Uterus (tissue), 4 donors: ENCODE results near the gene ADGRF5. TPM values are rescaled to one million over a fixed set of nuclear protein-coding genes. Genes with fewer than 3 reads are reported as not detected.
"Not testable (repeated sequence)": the region's sequence is repeated elsewhere in the genome, so short reads cannot be mapped to it uniquely, and the experiment has no call there.

Source experiments
- DNase-seq, 2 donors: peaks; one replicate each; pipeline ENCODE4 v3.0.0-alpha.2; 2019 to 2020
- H3K27ac ChIP-seq, 2 donors: fragments of 200-600 bp; sonication (generic); 1 replicate in 1 of 2; 2 replicates in 1 of 2; pipeline ENCODE4 v1.5.1; 2016 to 2018
- H3K27me3 ChIP-seq, 2 donors: fragments of 200-600 bp; sonication (generic); one replicate each; pipeline ENCODE4 v1.5.1; 2018 to 2019; ENCODE audit warnings: control low read depth in 1 of 2
- H3K36me3 ChIP-seq, 2 donors: fragments of 200-600 bp; sonication (generic); one replicate each; pipeline ENCODE4 v1.5.1; 2019; ENCODE audit warnings: control low read depth in 1 of 2
- H3K4me1 ChIP-seq, 2 donors: fragments of 200-600 bp; sonication (generic); one replicate each; pipeline ENCODE4 v1.5.1; 2018 to 2019; ENCODE audit warnings: control low read depth in 1 of 2
- H3K4me3 ChIP-seq, 2 donors: fragments of 200-600 bp; sonication (generic); 1 replicate in 1 of 2; 2 replicates in 1 of 2; pipeline ENCODE4 v1.5.1; 2018 to 2019; ENCODE audit warnings: mild to moderate bottlenecking in 1 of 2
- H3K9me3 ChIP-seq, 2 donors: fragments of 200-600 bp; sonication (generic); one replicate each; pipeline ENCODE4 v1.5.1; 2019; ENCODE audit warnings: control low read depth in 1 of 2
- POLR2A ChIP-seq, 2 donors: fragments of 450-650 bp; IDR thresholded peaks; one replicate each; pipeline ENCODE4 v1.6.1; 2016; ENCODE audit warnings: antibody characterized with exemption in 2 of 2, mild to moderate bottlenecking in 1 of 2, moderate library complexity in 1 of 2
- intact Hi-C: fragments of 100-400 bp; cut with DNase I; formaldehyde crosslinking; loops from one replicate; pipeline ENCODE4 v1.15.1; 2023; ENCODE audit warnings: low total_unique reads
- total RNA-seq, 4 donors: library from RNA; depleted of rRNA in 3 of 4; stranded (reverse); fragments of >200 nt in 3 of 4; gene quantifications; one replicate each; pipeline versions ENCODE4 v1.1.0 to v1.2.4, GENCODE V29; 2014 to 2023
- TF ChIP-seq, protein P1 (sequence below), 4 experiments: fragments of 200-600 bp in 2 of 4; fragments of 450-650 bp in 2 of 4; sonication (generic) in 2 of 4; IDR thresholded peaks; one replicate each; pipeline ENCODE4 v1.5.1; 2016 to 2019; ENCODE audit warnings: antibody characterized with exemption in 4 of 4, mild to moderate bottlenecking in 2 of 4, moderate library complexity in 1 of 4
- donor health status: DM: yes; HTN: yes; CAD: no.

Gene ADGRF5
- total RNA-seq, 4 donors from 2014 or later: 21.5 to 51.2 (median 35.9) TPM

DNA sequence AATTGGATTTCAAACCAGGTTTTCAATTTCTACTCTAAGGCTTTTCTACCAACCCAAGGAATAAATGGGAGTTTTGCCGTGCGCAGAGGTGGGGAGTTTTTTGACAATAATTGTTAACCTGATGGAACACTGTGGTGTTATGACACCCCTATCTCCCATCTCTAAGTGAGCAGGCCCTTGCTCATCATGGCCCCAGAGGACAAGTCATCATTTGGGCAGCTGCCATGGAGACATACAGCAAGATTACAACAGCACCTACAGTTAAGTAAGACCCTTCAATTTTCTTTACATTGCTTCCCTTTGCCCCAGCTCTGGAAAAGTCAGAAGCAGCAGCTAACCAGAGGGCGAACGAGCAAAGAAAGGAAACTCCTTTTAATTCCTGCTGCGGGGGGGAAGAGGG lies 54.3 kb downstream of the ADGRF5 start:
- no peaks in the 10 kb centered on the region for H3K27me3 ChIP-seq
- no peaks in the 10 kb centered on the region for H3K36me3 ChIP-seq
- intact Hi-C loops: no loop called here
- H3K9me3 ChIP-seq: no peaks in the 10 kb centered on the region
- no peak overlapping the region for H3K27ac ChIP-seq
- H3K4me3 ChIP-seq: no peak overlapping the region
- no peak for DNase-seq
- no peaks in the 10 kb centered on the region for H3K4me1 ChIP-seq
- TF ChIP-seq POLR2A (IDR thresholded peaks at IDR 0.05): no peak
- TF ChIP-seq, protein P1, sequence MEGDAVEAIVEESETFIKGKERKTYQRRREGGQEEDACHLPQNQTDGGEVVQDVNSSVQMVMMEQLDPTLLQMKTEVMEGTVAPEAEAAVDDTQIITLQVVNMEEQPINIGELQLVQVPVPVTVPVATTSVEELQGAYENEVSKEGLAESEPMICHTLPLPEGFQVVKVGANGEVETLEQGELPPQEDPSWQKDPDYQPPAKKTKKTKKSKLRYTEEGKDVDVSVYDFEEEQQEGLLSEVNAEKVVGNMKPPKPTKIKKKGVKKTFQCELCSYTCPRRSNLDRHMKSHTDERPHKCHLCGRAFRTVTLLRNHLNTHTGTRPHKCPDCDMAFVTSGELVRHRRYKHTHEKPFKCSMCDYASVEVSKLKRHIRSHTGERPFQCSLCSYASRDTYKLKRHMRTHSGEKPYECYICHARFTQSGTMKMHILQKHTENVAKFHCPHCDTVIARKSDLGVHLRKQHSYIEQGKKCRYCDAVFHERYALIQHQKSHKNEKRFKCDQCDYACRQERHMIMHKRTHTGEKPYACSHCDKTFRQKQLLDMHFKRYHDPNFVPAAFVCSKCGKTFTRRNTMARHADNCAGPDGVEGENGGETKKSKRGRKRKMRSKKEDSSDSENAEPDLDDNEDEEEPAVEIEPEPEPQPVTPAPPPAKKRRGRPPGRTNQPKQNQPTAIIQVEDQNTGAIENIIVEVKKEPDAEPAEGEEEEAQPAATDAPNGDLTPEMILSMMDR (IDR thresholded peaks at IDR 0.05): no peak

DNA sequence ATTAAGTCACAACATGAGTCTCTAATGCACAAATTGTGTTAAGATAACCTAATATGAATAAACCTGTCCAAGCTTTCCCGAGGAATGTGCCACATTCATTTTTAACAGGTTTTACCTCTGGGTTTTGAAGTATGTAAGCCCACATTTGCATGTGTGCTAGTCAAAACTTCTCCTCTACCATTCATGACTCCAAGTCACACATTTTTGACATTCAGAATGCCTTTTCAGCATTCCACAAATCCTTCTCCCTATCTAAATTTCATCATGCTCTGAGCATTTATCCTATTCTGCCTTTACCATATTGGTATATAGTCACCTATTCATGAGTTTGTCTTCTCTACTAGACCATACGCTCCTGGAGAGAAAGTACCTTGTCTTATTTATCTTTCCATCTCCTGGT lies 56.5 kb downstream of the ADGRF5 start:
- Histone ChIP-seq H3K4me3 (no peak overlapping the region), H3K27ac (no peak overlapping the region), H3K9me3 (no peaks in the 10 kb centered on the region), H3K27me3 (no peaks in the 10 kb centered on the region), H3K36me3 (no peaks in the 10 kb centered on the region), H3K4me1 (no peaks in the 10 kb centered on the region)
- intact Hi-C loops: no loop called here
- DNase-seq: no peak
- TF ChIP-seq POLR2A (IDR thresholded peaks at IDR 0.05): no peak
- TF ChIP-seq, protein P1 (IDR thresholded peaks at IDR 0.05): no peak

DNA sequence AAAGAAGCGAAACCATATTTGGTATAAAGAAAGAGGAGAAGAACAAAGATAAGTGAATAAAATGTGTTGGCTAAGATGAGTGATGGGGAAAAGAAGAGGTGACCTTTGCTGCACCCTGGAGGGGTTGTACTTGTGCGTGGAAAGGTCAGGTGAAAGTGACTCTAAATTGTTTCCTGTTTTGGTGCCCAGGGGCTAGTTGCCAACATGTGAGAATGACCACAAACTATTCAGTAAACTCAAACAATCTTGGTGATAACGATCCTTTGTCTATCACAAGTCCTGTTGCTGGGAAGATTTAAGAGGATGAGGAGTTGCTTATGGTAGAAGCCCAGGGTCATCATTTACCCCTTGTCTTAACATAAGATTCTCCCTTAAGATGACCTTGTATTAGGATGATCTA lies 57.9 kb downstream of the ADGRF5 start:
- no peaks in the 10 kb centered on the region for H3K36me3 ChIP-seq
- TF ChIP-seq, protein P1 (IDR thresholded peaks at IDR 0.05): no peak
- TF ChIP-seq POLR2A (IDR thresholded peaks at IDR 0.05): no peak
- no peak for DNase-seq

DNA sequence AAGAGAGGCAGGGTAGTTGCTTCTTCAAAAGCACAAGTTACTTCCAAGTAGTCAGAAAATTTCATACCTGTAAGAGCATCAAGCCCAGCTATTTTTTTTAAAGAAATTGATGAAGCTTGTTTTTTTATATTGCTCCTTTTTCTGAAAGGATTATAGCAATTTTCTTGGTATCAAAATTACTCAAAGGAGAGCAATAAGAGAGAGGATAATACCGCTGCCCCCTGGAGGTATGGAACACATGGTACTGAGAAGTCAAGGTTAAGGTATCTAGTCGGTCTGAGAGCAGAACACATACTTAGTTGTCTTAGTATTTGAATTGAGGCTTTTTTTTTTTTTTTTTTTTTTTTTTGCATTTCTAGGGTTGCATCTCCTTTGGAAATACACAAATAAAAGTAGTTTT lies 59.4 kb downstream of the ADGRF5 start:
- H3K4me1 ChIP-seq: no peaks in the 10 kb centered on the region
- no peak for TF ChIP-seq POLR2A (IDR thresholded peaks at IDR 0.05)
- TF ChIP-seq, protein P1 (IDR thresholded peaks at IDR 0.05): no peak
- no peak overlapping the region for H3K27ac ChIP-seq
- intact Hi-C loops: no loop called here
- H3K27me3 ChIP-seq: no peaks in the 10 kb centered on the region
- H3K4me3 ChIP-seq: no peak overlapping the region
- H3K9me3 ChIP-seq: no peaks in the 10 kb centered on the region
- no peak for DNase-seq
- no peaks in the 10 kb centered on the region for H3K36me3 ChIP-seq

More for the DNA sequence above, 57.9 kb downstream of the ADGRF5 start:
- no peaks in the 10 kb centered on the region for H3K27me3 ChIP-seq
- H3K27ac ChIP-seq: no peak overlapping the region
- intact Hi-C loops: no loop called here
- H3K4me3 ChIP-seq: no peak overlapping the region
- H3K4me1 ChIP-seq: no peaks in the 10 kb centered on the region
- H3K9me3 ChIP-seq: no peaks in the 10 kb centered on the region

DNA sequence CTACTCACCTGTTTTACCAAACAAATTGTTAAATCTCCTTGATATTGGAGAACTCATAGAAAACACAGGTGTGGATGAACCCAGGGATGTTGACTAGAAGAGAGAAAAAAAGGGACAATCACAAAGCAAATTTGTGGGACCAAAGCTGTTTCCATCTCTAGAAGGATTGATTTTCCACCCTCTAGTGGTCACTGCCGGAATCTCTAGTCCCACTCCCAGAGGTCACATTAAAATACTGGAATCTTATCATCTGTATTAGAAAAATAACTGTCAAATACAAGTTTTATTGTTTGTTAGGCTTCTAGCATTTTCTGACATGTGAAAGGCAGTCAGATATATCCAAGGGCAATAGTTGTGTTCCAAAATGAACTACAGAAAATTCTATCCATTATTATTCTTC lies 65.8 kb downstream of the ADGRF5 start:
- H3K27ac ChIP-seq, H3K4me3 ChIP-seq, H3K36me3 ChIP-seq, H3K27me3 ChIP-seq, H3K9me3 ChIP-seq, intact Hi-C loops, H3K4me1 ChIP-seq, DNase-seq: not testable (repeated sequence)
- TF ChIP-seq, protein P1 (IDR thresholded peaks at IDR 0.05): peak in 3 of 4 experiments; percentile 23 to 58 (median 31)

DNA sequence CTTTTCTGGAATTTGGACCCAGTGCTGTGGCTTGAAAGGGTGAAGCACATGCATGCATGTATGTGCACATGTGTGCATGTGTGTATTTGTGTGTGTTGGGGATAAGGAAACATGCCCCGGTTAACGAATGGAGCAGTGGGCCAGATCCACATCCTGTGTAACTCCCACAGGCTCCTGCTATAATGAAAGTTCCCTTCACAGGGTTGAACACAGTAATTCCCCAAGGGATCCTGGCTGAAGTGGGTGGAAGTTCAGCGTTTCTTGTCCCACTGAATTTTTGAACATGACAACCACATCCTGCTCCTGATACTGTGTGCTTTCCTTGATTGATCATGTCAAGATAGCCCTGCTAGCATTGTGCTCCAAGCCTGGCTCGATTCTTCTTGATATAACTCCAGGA lies 70.2 kb downstream of the ADGRF5 start:
- H3K27me3 ChIP-seq, H3K4me1 ChIP-seq, intact Hi-C loops, H3K4me3 ChIP-seq, H3K27ac ChIP-seq, H3K36me3 ChIP-seq, DNase-seq, H3K9me3 ChIP-seq: not testable (repeated sequence)
